Anterior cingulate cortex (tissue), 58 donors: ENCODE data around the gene DNAH10.
"Not testable (repeated sequence)": the region's sequence is repeated elsewhere in the genome, so short reads cannot be mapped to it uniquely, and the experiment has no call there.

Experiments used
- DNase-seq, 58 donors: peaks; one replicate each; lab custom pipeline; 2025; lab: John Stamatoyannopoulos, UW

The DNAH10 gene

DNA sequence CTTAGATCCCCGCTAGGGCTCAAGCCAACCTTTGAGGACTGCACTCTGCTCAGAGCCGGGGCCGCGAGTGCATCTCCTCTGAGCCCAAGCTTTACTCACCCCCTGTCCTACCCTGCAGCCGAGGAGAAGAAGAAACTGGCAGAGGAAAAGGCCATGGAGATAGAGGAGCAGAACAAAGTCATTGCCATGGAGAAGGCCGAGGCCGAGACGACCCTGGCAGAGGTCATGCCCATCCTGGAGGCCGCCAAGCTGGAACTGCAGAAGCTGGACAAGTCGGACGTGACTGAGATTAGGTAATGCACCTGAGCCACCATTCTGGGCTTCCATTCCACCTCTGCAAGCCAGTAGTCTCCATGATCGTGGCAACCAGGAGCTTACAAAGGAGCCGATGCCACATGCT is 140.7 kb downstream of the DNAH10 start:
- DNase-seq, result no peak

DNA sequence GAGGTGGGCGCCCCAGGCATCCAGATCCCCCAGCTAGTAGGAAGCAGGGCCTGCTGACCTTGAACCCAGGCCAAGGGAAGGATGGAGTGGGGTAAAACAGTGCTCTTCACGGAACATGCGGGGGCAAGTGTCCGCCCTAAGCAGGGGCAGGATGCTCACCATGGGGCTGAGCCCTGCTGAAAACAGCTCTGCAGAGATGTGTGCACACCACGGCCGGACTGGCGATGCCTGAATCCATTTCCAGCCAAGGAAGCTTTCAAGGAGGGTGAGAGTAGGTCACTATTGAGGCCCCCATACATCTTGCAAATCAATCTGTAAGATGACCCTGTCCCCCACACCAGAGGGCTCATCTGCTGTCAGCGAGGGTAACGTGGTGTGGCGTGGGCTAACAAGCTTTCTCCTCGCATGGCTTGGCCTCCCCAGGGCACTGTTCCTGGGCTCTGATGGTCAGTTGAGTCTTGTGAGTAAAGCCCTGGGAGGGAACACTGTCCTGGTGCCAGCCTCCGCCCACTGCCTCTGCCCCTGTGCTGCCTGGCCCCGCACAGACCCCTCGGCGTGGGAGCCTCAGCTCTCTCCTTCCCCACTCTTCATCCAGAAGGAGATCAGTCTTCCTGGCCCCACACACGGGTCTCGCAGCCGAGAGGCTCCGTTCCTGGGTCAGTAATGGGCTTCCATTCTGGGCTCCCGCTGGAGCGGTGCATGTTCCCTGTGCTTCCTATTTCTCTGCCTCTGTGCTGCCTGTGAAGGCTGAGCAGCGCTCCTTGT is 141.4 kb downstream of the DNAH10 start:
- DNase-seq, result no peak

DNA sequence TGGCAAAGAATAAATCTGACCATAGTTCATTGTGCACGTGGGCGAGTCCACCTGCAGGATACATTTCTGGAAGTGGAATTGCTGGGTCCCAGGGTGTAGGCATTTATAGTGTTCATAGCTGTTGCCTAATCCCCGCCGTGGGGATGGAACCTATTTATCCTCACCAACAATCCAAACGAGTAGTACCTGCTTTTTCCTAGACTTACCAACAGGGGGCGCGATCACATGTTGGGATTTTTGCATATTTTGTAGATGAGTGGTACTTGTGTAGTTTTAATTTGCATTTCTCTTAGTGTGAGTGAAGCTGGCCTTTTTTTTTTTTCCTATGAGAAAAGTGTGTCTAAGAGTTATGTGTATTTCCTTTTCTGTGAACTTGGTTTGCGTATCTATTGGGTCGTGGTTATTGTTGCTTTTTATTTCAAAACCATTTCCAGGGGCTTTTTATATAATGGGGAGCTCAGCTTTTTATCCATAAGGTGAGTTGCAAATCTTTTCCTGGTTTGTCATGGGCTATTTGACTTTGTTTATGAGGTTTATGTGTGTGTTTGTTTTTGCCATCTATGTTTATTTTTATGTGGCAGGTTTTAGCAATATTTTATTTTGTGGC is 143.3 kb downstream of the DNAH10 start:
- DNase-seq, result peak in 37 of 58 donors; percentile 3 to 61 (median 22)

DNA sequence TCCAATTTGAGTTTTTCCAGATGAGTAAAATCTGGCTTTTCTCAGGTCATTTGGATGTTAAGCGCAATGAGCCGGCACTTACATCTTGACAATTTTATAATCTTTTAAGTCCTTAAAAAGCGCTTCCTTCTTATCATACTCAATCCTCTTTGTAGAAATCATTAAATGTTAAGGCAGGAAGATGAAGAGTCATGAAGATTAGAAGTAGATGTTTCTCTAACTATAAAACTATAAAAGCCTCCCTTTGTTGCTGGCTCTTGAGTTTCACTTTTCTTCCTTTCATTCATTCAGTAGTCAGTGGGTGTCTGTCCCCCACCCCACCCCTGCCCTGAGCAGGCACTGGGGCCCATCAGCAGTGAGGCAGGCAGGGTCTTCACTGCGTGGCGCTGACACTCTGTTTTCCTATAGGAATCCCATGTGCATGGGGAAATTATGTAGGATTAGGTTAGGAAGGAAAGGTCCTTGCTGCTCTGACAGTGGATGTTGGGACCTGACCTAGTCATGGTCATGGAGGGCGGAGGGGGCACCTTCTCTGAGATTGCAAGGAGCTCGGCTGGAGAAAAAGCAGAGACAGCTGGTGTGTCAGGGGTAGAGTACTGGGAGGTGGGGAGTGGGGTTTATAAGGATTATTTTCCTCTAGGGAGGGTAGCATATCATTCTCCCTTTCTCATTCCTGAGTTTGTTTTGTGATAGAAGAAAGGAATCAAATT is 144.8 kb downstream of the DNAH10 start:
- DNase-seq, result no peak

DNA sequence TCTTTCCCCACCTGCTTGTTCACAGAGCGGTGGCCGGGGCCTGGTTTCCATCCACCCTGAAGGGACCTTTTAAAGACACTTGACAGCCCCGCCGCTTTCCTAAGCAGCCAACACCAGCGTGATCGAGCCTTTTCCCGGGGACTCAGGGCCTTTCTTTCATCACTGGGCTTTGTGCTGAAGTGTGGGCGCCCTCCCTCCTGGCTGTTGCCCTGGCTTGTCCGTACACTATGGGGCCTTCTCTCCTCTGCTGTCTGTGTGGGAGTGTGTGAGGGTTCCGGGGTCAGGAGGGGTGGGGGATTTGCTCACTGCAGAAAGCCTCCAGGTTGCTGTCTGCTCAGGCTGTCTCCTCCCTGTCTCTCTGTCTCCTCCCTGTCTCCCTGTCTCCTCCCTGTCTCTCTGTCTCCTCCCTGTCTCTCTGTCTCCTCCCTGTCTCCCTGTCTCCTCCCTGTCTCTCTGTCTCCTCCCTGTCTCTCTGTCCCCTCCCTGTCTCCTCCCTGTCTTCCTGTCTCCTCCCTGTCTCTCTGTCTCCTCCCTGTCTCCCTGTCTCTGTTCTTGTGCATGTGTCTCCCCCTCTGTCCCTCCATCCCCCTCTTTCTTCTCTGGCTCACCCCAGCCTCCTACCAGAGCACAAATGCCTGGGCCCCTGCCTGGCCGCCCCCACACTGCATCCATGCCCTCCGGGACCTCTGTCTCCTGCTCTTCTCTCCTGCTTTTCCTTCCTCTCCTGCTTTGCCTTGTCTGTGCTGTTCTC is 145.8 kb downstream of the DNAH10 start:
- DNase-seq, result peak in 2 of 58 donors; percentile 5 to 7

DNA sequence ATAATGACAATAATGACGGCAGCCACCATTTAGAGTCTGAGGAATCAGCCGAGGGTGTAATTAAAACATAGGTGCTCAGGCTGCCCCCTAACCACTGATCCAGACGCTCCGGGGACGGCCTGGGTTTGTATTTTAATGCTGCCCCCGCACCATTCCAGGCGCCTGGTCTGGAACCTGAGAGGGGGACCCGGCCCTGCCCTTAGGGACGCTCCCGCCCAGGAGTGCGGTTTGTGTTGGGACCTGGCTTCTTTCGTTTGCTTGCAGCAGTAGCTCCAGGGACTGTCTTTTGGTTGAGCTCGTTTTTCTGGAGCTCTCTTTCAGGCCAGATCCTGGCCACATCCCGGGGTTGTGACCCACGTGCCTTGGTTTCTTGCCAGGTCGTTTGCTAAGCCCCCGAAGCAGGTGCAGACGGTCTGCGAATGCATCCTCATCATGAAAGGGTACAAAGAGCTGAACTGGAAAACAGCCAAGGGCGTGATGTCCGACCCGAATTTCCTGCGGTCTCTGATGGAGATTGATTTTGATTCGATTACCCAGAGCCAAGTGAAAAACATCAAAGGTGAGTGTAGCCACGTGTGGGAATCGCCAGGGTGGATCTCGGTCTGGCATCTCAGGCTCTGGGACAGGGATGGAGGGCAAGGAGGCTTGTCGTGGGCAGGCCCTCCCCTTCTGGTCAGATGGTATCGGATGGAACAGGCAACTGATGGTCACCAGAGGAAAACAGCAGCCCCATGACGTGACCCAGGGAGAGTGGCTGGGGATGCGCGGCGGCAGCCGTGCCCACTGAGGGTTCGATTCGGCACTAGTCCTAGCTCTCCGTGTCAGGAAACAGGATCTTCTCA is 147.0 kb downstream of the DNAH10 start:
- peak in 6 of 58 donors; percentile 7 to 36 (median 19) for DNase-seq

DNA sequence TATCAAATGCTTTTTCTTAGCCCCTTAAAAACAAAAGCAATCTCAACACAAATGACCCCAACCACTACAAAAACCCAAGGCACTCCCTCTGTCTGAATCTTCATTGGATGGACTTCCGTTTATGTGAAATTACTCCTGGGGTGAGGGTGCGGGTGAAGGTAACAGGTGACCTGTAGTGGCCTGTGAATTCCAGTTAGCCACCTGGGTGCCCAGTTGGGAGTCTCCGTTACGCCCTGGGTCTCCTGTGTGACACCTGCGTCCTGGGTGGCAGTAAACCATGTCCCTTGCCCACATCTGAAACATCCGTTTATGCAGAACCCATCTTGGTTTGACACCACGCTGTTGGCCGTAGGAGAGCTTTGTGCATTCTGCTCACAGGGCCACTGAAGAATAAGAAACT is 148.0 kb downstream of the DNAH10 start:
- no peak for DNase-seq

DNA sequence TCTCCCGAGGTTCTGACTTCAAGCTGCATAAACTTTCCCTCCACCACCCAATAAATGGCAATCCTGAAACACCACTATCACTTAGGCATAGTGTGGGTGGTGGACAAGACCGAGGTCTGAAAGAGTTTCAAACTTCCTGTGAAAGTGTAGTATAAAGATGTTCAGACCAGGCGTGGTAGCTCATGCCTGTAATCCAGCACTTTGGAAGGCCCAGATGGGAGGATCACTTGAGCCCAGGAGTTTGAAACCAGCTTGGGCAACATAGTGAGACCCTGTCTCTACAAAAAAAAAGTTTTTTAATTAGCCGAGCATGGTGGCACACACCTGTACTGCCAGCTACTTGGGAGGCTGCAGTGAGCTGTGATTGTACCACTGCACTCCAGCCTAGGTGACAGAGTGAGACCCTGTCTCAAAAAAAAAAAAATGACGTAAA is 148.7 kb downstream of the DNAH10 start:
- no peak for DNase-seq

DNA sequence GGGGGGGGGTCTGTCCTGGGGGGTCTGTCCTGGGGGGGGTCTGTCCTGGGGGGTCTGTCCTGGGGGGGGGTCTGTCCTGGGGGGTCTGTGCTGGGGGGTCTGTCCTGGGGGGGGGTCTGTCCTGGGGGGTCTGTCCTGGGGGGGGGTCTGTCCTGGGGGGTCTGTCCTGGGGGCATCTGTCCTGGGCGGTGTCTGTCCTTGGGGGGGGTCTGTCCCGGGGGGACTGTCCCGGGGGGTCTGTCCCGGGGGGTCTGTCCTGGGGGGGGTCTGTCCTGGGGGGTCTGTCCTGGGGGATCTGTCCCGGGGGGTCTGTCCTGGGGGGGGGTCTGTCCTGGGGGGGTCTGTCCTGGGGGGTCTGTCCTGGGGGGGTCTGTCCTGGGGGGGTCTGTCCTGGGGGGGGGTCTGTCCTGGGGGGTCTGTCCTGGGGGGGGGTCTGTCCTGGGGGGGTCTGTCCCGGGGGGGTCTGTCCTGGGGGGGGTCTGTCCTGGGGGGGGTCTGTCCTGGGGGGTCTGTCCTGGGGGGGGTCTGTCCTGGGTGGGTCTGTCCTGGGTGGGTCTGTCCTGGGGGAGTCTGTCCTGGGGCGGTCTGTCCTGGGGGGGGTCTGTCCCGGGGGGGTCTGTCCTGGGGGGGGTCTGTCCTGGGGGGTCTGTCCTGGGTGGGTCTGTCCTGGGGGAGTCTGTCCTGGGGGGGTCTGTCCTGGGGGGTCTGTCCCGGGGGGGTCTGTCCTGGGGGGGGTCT is 149.7 kb downstream of the DNAH10 start:
- not testable (repeated sequence) for DNase-seq

DNA sequence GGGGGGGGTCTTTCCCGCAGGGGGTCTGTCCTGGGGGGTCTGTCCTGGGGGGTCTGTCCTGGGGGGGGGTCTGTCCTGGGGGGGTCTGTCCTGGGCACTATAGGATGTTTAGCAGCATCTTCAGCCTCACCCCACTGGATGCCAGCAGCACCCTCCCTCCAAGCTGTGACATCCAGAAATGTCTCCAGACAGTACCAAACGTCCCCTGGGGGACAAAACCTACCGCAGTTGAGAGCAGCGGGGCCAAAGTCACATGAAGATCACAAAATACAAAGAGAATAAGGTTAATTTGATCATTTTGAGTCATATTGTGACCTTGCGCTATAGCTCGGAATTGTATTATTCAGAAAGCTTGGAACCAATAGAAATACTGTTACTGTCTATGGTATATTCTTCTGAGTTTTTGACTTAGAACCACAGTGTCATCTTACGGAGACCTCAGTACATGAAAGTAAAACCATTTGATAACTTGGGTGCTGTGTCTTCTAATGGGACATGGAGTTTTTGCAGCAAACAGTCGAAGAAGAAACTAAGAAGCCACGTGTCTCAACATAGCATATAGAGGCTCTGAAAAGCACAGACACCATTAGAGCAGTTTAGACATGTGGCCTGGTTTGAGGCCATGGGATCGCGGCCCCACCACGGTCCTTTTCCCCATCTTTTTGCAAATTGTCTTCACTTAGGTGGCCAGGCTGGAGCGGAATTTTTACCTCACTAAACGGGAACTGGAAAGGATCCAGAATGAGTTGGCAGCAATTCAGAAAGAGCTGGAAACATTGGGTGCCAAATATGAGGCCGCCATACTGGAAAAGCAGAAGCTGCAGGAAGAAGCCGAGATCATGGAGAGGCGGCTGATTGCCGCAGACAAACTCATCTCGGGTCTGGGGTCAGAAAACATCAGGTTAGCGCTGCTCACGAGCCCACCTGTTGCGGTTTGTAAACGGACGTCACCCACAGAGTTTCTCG is 150.6 kb downstream of the DNAH10 start:
- no peak for DNase-seq

DNA sequence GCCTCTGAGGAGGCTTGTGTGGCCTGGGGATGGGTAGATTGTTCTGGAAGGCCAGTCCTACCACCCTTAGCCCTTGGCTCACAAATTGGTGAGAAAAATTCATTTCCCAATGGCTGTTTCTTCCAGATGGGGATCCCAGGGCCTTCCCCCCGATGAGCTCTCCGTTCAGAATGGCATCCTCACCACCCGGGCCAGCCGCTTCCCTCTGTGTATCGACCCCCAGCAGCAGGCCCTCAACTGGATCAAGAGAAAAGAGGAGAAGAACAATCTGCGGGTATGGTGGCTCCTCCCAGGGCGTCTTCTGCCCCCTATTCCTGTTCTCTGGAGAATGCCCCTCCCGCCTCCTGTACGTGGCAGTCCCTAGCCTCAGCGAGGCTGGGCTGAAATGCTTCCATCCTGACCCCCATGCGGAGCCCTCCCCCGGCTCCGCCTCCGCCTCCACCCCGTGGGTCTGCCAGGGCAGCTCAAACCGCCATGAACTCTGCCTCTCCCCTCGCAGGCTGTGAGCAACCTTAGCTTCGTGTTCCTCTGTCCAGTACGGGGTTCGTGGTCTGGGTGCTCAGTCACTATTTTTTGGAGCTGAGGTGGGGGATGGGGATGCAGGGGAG is 152.7 kb downstream of the DNAH10 start:
- DNase-seq, result no peak

DNA sequence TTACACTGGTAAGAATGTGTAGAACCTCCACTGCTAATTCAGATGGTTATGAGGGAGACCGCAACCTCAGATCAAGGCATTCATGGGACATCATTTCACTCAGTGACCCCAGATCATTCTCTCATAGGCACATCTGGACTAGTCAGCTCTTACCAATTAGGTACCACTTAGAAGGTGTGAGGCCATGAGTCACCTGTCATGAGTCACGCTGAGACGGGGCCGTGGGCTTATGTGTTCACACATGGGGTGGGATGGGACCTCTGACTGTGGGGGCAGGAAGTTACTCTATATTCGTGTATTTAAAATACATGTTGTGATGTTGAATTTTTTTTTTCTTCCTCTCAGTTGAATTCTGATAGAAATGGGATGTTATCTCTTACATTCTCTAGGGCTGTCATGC is 154.6 kb downstream of the DNAH10 start:
- peak in 1 of 58 donors; percentile 3 for DNase-seq

DNA sequence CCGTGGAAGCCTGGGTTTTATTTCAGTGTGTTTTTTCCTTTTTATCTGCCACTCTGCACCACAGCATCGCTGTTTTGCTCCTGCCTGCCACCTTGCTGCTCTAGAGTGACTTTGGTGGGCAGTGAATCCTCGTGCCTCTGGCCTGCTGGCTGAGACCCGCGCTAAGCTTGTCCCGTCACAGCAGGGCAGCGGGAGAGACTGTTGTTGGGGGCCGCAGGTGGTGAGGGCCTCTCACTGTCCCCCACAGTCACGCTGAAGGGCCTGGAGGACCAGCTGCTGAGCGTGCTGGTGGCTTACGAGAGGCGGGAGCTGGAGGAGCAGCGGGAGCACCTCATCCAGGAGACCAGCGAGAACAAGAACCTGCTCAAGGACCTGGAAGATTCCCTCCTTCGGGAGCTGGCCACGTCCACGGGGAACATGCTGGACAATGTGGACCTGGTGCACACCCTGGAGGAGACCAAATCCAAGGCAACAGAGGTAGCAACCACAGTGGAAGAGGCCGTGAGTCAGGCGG is 155.3 kb downstream of the DNAH10 start:
- DNase-seq, result no peak

DNA sequence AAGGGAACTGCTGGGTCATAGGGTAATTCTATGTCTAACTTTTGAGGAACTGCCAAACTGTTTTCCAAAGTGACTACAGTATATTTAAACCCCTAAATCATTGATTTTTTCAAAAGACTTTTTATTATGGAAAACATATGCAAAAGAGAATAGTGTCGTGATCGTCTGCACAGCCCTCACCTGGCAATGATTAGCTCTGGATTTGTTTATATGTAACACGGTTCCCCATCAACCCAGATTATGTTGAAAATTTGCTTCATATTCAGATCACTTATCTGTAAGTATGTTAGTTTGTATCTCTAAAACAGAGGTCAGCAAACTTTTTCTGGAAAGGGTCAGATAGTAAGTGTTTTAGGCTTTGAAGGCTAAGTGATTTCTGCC is 157.9 kb downstream of the DNAH10 start:
- DNase-seq, result no peak

DNA sequence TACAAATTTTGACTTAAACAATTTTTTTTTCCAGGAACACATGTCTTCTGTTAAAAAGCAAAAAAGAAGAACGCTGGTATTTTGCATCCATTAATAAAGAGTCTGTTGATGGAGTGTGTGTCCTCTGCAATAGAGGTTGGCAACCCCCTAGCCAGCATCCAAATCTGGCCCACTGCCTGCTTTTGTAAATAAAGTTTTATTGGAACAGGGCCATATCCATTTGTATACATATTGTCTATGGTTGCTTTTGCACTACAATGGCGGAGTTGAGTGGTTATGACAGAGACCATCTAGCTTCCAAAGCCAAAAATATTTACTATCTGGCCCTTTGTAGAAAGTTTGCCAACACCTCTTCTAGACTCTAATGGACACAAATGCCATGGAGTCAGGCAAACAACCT is 160.9 kb downstream of the DNAH10 start:
- DNase-seq, result no peak

DNA sequence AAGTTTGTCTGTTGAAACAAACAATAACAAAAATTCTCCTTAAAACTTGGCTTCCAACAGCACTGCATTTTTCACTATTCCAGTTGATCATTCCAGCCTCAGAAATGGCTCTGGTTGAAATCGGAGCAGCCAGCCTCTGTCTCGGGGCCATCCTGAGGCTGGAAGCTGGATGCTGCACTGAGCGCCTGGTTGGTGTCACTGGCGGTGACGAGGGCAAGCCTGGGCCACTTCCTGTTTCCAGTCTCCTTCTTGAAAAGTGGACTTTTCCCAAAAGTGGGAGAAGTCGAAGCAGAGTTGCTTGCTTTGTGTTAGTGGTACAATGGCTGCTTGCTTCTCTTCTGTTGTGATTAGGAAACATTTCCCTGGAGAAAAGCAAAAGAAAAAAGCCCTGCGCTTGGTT is 161.8 kb downstream of the DNAH10 start:
- no peak for DNase-seq

DNA sequence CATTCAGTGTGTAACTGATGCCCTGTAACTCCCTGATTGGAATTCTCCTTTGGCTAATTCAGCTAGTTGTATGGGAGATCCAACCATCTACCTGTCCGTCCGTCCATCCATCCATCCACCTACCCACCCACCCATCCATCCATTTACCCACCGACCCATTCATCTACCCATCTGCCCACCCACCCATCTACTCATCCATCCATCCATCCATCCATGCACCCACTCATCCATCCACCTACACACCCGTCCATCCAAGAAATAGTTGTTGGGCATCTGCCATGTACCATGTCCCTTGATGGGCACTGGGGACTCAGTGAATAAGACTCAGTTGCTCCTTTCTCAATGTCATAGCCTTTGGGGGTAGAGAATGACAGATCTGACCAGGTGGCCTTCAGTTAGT is 162.4 kb downstream of the DNAH10 start:
- no peak for DNase-seq
